H1 (cell line): ENCODE measurements around the gene RAB33A. TPM values are rescaled to one million over a fixed set of nuclear protein-coding genes. Genes with fewer than 3 reads are reported as not detected.

ENCODE experiments used
- CTCF ChIA-PET: fragments of 300-600 bp; sonication (Branson Sonifier 250); formaldehyde crosslinking; loops from one replicate; lab custom pipeline; 2021; ENCODE audit not compliant: partially characterized antibody; lab: Charles Lee
- POLR2A ChIA-PET: fragments of 300-600 bp; sonication (Branson Sonifier 250); formaldehyde crosslinking; loops from one replicate; lab custom pipeline; 2021; ENCODE audit warnings: inconsistent platforms; ENCODE audit not compliant: partially characterized antibody; lab: Charles Lee
- DNase-seq, 2 experiments: peaks; one replicate each; pipeline versions ENCODE4 v3.0.0 to v3.0.0-alpha.2; 2010 to 2022; ENCODE audit warnings: low spot score in 2 of 2, low read depth in 1 of 2, mixed read lengths in 1 of 2
- FAIRE-seq: peaks from 2 replicates; lab custom pipeline; 2011; peaks lifted over from hg19 to GRCh38; lab: Jason Lieb, UNC
- H2AFZ ChIP-seq: 2 replicates; pipeline ENCODE4 v1.8.1; 2012; ENCODE audit warnings: low read length, inconsistent platforms
- H2AK5ac ChIP-seq: 2 replicates; pipeline ENCODE4 v1.6.1; 2013; ENCODE audit warnings: low read depth, low read length
- H2BK120ac ChIP-seq: replicated peaks from 2 replicates; pipeline ENCODE3; 2013; ENCODE audit warnings: low read depth, low read length, inconsistent platforms
- H2BK12ac ChIP-seq: 2 replicates; pipeline ENCODE4 v1.6.1; 2013; ENCODE audit warnings: low read depth, low read length
- H2BK15ac ChIP-seq: 2 replicates; pipeline ENCODE4 v1.6.1; 2013; ENCODE audit warnings: low read length
- H2BK20ac ChIP-seq: 2 replicates; pipeline ENCODE4 v1.6.1; 2013; ENCODE audit warnings: low read length
- H2BK5ac ChIP-seq: 2 replicates; pipeline ENCODE4 v1.6.1; 2013; ENCODE audit warnings: low read depth, low read length
- H3K14ac ChIP-seq: 2 replicates; pipeline ENCODE4 v1.6.1; 2013; ENCODE audit warnings: inconsistent platforms; ENCODE audit not compliant: insufficient read length
- H3K18ac ChIP-seq: 2 replicates; pipeline ENCODE4 v1.6.1; 2013; ENCODE audit warnings: low read length; ENCODE audit errors: extremely low read depth
- H3K23ac ChIP-seq: 2 replicates; pipeline ENCODE4 v1.6.1; 2013; ENCODE audit warnings: inconsistent platforms; ENCODE audit not compliant: insufficient read length
- H3K23me2 ChIP-seq: 2 replicates; pipeline ENCODE4 v1.6.1; 2013; ENCODE audit warnings: low read depth, low read length
- H3K27ac ChIP-seq: 2 replicates; pipeline ENCODE4 v1.6.1; 2011; ENCODE audit warnings: low read depth, low read length, inconsistent platforms
- H3K27me3 ChIP-seq, 4 experiments: replicated peaks in 1 of 4; 1 replicate in 1 of 4; 2 replicates in 3 of 4; pipeline versions ENCODE4 v1.6.1 to v1.8.1; 2011 to 2013; ENCODE audit warnings: low read length in 3 of 4, mild to moderate bottlenecking in 3 of 4, inconsistent platforms in 2 of 4, mixed read lengths in 2 of 4, moderate library complexity in 1 of 4; ENCODE audit not compliant: control insufficient read depth in 3 of 4, insufficient read depth in 3 of 4; ENCODE audit errors: extremely low read depth in 1 of 4
- H3K36me3 ChIP-seq, 4 experiments: 2 replicates each; pipeline versions ENCODE4 v1.6.1 to v1.8.1; 2011 to 2013; ENCODE audit warnings: mild to moderate bottlenecking in 4 of 4, low read length in 3 of 4, moderate library complexity in 2 of 4, control low read depth in 1 of 4, inconsistent platforms in 1 of 4; ENCODE audit not compliant: insufficient read depth in 4 of 4, control insufficient read depth in 2 of 4
- H3K4ac ChIP-seq: replicated peaks from 2 replicates; pipeline ENCODE3; 2013; ENCODE audit warnings: low read length, low read depth, mixed read lengths, inconsistent platforms; ENCODE audit not compliant: insufficient read length
- H3K4me1 ChIP-seq, 4 experiments: replicated peaks in 1 of 4; 1 replicate in 1 of 4; 2 replicates in 3 of 4; pipeline versions ENCODE4 v1.6.1 to v1.8.1; 2011 to 2013; ENCODE audit warnings: low read length in 3 of 4, inconsistent platforms in 2 of 4, mixed read lengths in 1 of 4; ENCODE audit not compliant: insufficient read depth in 4 of 4, control insufficient read depth in 3 of 4
- H3K4me2 ChIP-seq, 2 experiments: 2 replicates each; pipeline versions ENCODE4 v1.6.1 to v1.8.1; 2011 to 2013; ENCODE audit warnings: low read depth in 2 of 2, low read length in 2 of 2, control low read depth in 1 of 2, inconsistent platforms in 1 of 2, mild to moderate bottlenecking in 1 of 2; ENCODE audit not compliant: insufficient read depth in 1 of 2
- H3K4me3 ChIP-seq, 4 experiments: fragments of 200-600, 300-600 bp in 1 of 4; sonication (generic), shearing (Covaris generic), sonication (Bioruptor Twin) in 1 of 4; 2 replicates each; pipeline versions ENCODE4 v1.5.1 to v1.8.1; 2011 to 2016; ENCODE audit warnings: low read length in 4 of 4, low read depth in 3 of 4, control low read depth in 2 of 4, inconsistent platforms in 2 of 4, mild to moderate bottlenecking in 2 of 4, mixed read lengths in 1 of 4, moderate library complexity in 1 of 4; ENCODE audit not compliant: insufficient read depth in 2 of 4; ENCODE audit errors: extremely low read depth in 1 of 4
- H3K56ac ChIP-seq: replicated peaks from 2 replicates; pipeline ENCODE3; 2013; ENCODE audit warnings: low read depth, mild to moderate bottlenecking, mixed read lengths, low read length, inconsistent platforms; ENCODE audit not compliant: insufficient read length
- H3K79me1 ChIP-seq: 2 replicates; pipeline ENCODE4 v1.6.1; 2013; ENCODE audit warnings: low read depth, low read length, control low read depth
- H3K79me2 ChIP-seq, 2 experiments: 2 replicates each; pipeline versions ENCODE4 v1.6.1 to v1.8.1; 2012 to 2013; ENCODE audit warnings: low read length in 2 of 2, mild to moderate bottlenecking in 2 of 2, inconsistent platforms in 1 of 2; ENCODE audit not compliant: insufficient read depth in 2 of 2, control insufficient read depth in 1 of 2
- H3K9ac ChIP-seq, 4 experiments: replicated peaks in 1 of 4; 1 replicate in 1 of 4; 2 replicates in 3 of 4; pipeline versions ENCODE4 v1.6.1 to v1.8.1; 2011 to 2013; ENCODE audit warnings: low read depth in 3 of 4, low read length in 3 of 4, control low read depth in 2 of 4, mild to moderate bottlenecking in 2 of 4, moderate library complexity in 2 of 4, inconsistent platforms in 1 of 4; ENCODE audit errors: extremely low read depth in 1 of 4
- H3K9me3 ChIP-seq, 2 experiments: 2 replicates each; pipeline versions ENCODE4 v1.6.1 to v1.8.1; 2012 to 2013; ENCODE audit warnings: mild to moderate bottlenecking in 2 of 2, moderate library complexity in 2 of 2, control low read depth in 1 of 2, inconsistent platforms in 1 of 2, low read depth in 1 of 2, low read length in 1 of 2, mixed read lengths in 1 of 2; ENCODE audit not compliant: insufficient read depth in 2 of 2
- H4K20me1 ChIP-seq, 2 experiments: replicated peaks in 1 of 2; 2 replicates each; pipeline versions ENCODE3 to v1.8.1; 2011 to 2013; ENCODE audit warnings: inconsistent platforms in 2 of 2, low read length in 2 of 2, mild to moderate bottlenecking in 1 of 2; ENCODE audit not compliant: insufficient read depth in 2 of 2, control insufficient read depth in 1 of 2
- H4K5ac ChIP-seq: 2 replicates; pipeline ENCODE4 v1.6.1; 2013; ENCODE audit warnings: low read length, low read depth, mixed read lengths, inconsistent platforms; ENCODE audit not compliant: insufficient read length
- H4K8ac ChIP-seq: 2 replicates; pipeline ENCODE4 v1.8.0; 2013; ENCODE audit warnings: mild to moderate bottlenecking, moderate library complexity, low read length, inconsistent platforms; ENCODE audit not compliant: insufficient read depth; ENCODE audit errors: extremely low read depth
- H4K91ac ChIP-seq: replicated peaks from 2 replicates; pipeline ENCODE3; 2013; ENCODE audit warnings: low read length, mixed read lengths, inconsistent platforms; ENCODE audit not compliant: insufficient read length
- BCL11A ChIP-seq, 2 experiments: IDR thresholded peaks; one replicate each; pipeline ENCODE4 v1.6.1; 2011; ENCODE audit warnings: low read depth in 2 of 2, low read length in 2 of 2, mild to moderate bottlenecking in 2 of 2
- CHD1 ChIP-seq: IDR thresholded peaks from 2 replicates; pipeline ENCODE4 v1.6.1; 2012; ENCODE audit warnings: low read depth, low read length, improper control_type of control experiment
- GTF2F1 ChIP-seq: IDR thresholded peaks from 2 replicates; pipeline ENCODE4 v1.6.1; 2012; ENCODE audit warnings: low read depth, low read length, improper control_type of control experiment, borderline replicate concordance
- KDM4A ChIP-seq: IDR thresholded peaks from one replicate; pipeline ENCODE4 v1.7.1; 2012; ENCODE audit warnings: low read depth, mild to moderate bottlenecking, moderate library complexity, low read length, inconsistent platforms; ENCODE audit not compliant: severe bottlenecking
- PHF8 ChIP-seq: fragments of 200-600 bp; sonication (generic); conservative IDR thresholded peaks from 2 replicates; pipeline ENCODE4 v1.7.1; 2012; ENCODE audit warnings: low read depth, mild to moderate bottlenecking, inconsistent platforms, low read length, moderate library complexity
- SRF ChIP-seq: IDR thresholded peaks from 2 replicates; pipeline ENCODE4 v1.6.1; 2011; ENCODE audit warnings: mild to moderate bottlenecking, low read depth, low read length, moderate library complexity
- WGBS, 2 experiments: shearing (Covaris generic) in 1 of 2; methylation state at CpG; one replicate each; pipeline versions ENCODE4 v1.1.6 to v1.1.7; 2013 to 2015; ENCODE audit warnings: low lambda C conversion rate in 2 of 2, mixed read lengths in 2 of 2, inconsistent platforms in 1 of 2, low coverage in 1 of 2, missing lambda C conversion rate in 1 of 2; ENCODE audit not compliant: insufficient replicate concordance in 2 of 2, insufficient coverage in 1 of 2, insufficient read length in 1 of 2; ENCODE audit errors: extremely low coverage in 1 of 2, missing lambda C conversion rate in 1 of 2; 5-methylcytosine and 5-hydroxymethylcytosine counted together
- polyA plus RNA-seq, 7 experiments: library from polyadenylated mRNA; depleted of rRNA in 3 of 7; stranded (reverse) in 5 of 7; unstranded in 2 of 7; fragments of >200 nt in 5 of 7; fragments of 200-250 nt in 2 of 7; gene quantifications; 1 replicate in 5 of 7; 2 replicates in 1 of 7; 4 replicates in 1 of 7; pipeline versions ENCODE4 v1.2.1 to v1.2.3, GENCODE V29; 2011 to 2013; ENCODE audit warnings: missing spikeins in 2 of 7, mixed read lengths in 2 of 7
- total RNA-seq: library from RNA; stranded (reverse); fragmentation: NEBNext Ultra II Directional; extraction: Animal tissue kit (Norgen Biotek cat#: 25700); gene quantifications from 2 replicates; pipeline ENCODE4 v1.2.1, GENCODE V29; 2021
- TF ChIP-seq, protein P1 (sequence below): IDR thresholded peaks from 2 replicates; pipeline ENCODE4 v1.6.1; 2012; ENCODE audit warnings: inconsistent platforms
- TF ChIP-seq, protein P2 (sequence below): IDR thresholded peaks from 2 replicates; pipeline ENCODE4 v1.6.1; 2012; ENCODE audit warnings: low read length, inconsistent platforms

The RAB33A gene
- total and polyA plus RNA-seq, 2 of the 8 experiments (the other 6 are each of a cell fraction or from before 2014, with no cell fraction given) = 2.8 to 4.6 TPM

DNA sequence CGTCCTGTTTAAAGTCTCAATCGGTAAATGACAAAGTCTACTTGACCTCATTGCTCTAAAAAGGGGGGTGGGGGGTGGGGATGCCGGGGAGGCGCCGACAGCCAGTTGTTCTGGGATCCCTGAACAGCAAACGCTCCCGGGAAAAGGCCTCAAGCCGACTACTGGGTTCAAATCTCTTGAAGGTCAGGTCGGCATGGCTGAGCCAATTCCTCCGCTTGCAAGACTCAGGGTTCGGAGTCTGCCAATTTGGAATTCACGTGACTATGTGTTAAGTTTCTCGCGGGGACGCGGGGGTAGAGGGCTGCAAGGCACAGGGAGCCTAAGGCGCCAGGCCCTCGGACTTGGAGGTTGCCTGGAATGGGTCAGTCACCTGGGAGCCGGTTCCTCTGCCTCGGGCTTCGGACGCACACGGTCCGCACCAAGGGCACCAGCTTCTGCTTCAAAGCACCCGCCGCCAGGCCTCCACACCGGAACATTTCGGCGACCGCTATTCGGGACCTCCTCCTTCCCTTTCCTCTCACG is 6.5 kb upstream of the RAB33A start:
- H3K4me3 ChIP-seq = peak overlapping the region; percentile 68 to 82 (median 76)
- peaks cover 0 to under 1% (median 0%) of the 10 kb centered on the region in 4 experiments; a peak in 3 of 7 replicates for H3K4me1 ChIP-seq
- H3K9ac ChIP-seq = peak overlapping the region; percentile 38 to 72 (median 52); a peak in 5 of 7 replicates
- no peak overlapping the region for H2BK12ac ChIP-seq
- no peaks in the 10 kb centered on the region for H4K20me1 ChIP-seq
- peaks cover 0 to 13% of the 10 kb centered on the region in 2 experiments; a peak in 2 of 4 replicates for H3K79me2 ChIP-seq
- H2BK5ac ChIP-seq = no peak overlapping the region; the same call in 1 of the 2 replicates
- no peaks in the 10 kb centered on the region for H3K36me3 ChIP-seq
- H4K8ac ChIP-seq = peak overlapping the region; percentile 93; the same call in 1 of the 2 replicates
- DNase-seq (peak in 1 of 2 experiments; percentile 5), FAIRE-seq (no peak)
- H3K79me1 ChIP-seq = 0 out of 2 replicates have a peak, but pooled peaks cover 2% of the 10 kb centered on the region
- H3K9me3 ChIP-seq = no peaks in the 10 kb centered on the region
- H3K23me2 ChIP-seq = peaks cover 2% of the 10 kb centered on the region; the same call in 1 of the 2 replicates
- no peak overlapping the region for H2BK20ac ChIP-seq
- no peak overlapping the region for H2BK15ac ChIP-seq
- CTCF ChIA-PET = no interaction called here
- no peak overlapping the region for H2AK5ac ChIP-seq
- H2BK120ac ChIP-seq = no peak overlapping the region
- no peak overlapping the region for H3K23ac ChIP-seq
- H3K18ac ChIP-seq = no peak overlapping the region; the same call in 1 of the 2 replicates
- POLR2A ChIA-PET = interaction anchor here (0.6 to 1.2 kb wide), 2 partner anchors 9 to 553 kb away, joined by 3 read pairs; no protein-coding TSS in a partner anchor
- TF ChIP-seq, protein P1, sequence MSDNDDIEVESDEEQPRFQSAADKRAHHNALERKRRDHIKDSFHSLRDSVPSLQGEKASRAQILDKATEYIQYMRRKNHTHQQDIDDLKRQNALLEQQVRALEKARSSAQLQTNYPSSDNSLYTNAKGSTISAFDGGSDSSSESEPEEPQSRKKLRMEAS = no peak
- peak; percentile 73 for TF ChIP-seq KDM4A
- TF ChIP-seq CHD1 = no peak
- TF ChIP-seq, protein P2, sequence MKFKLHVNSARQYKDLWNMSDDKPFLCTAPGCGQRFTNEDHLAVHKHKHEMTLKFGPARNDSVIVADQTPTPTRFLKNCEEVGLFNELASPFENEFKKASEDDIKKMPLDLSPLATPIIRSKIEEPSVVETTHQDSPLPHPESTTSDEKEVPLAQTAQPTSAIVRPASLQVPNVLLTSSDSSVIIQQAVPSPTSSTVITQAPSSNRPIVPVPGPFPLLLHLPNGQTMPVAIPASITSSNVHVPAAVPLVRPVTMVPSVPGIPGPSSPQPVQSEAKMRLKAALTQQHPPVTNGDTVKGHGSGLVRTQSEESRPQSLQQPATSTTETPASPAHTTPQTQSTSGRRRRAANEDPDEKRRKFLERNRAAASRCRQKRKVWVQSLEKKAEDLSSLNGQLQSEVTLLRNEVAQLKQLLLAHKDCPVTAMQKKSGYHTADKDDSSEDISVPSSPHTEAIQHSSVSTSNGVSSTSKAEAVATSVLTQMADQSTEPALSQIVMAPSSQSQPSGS = no peak
- peak; percentile 49; the same call in 1 of the 2 replicates for TF ChIP-seq PHF8
- no peak for TF ChIP-seq SRF
- no peak for TF ChIP-seq BCL11A (IDR thresholded peaks at IDR 0.05; ENCODE audit: low read depth in 2 of 2, low read length in 2 of 2)
- no peak for TF ChIP-seq GTF2F1
- no peaks in the 10 kb centered on the region for H3K27me3 ChIP-seq
- H3K4ac ChIP-seq = no peak overlapping the region
- H3K4me2 ChIP-seq = peak overlapping the region; percentile 67 to 82
- H3K56ac ChIP-seq = peak overlapping the region; percentile 59
- no peak overlapping the region for H4K91ac ChIP-seq
- no peak overlapping the region for H3K27ac ChIP-seq
- 2% methylated on average over 20 of the region's 32 CpGs; no CpG with 5 or more reads in 1 of the 2 experiments for WGBS, 2 experiments
- H2AFZ ChIP-seq = peak overlapping the region; percentile 62; the same call in 1 of the 2 replicates
- H4K5ac ChIP-seq = peak overlapping the region; percentile 72
- H3K14ac ChIP-seq = no peak overlapping the region
